GM19397 (cell line): ENCODE results near the gene PARP12.
"Not testable (repeated sequence)": the region's sequence is repeated elsewhere in the genome, so short reads cannot be mapped to it uniquely, and the experiment has no call there.

Experiments used
- ATAC-seq: cut with Tn5 transposase; IDR thresholded peaks from one replicate; pipeline ENCODE4 v1.9.1; 2021; ENCODE audit warnings: mild to moderate bottlenecking, moderate library complexity; ENCODE audit not compliant: unreplicated experiment

PARP12 gene, protein sequence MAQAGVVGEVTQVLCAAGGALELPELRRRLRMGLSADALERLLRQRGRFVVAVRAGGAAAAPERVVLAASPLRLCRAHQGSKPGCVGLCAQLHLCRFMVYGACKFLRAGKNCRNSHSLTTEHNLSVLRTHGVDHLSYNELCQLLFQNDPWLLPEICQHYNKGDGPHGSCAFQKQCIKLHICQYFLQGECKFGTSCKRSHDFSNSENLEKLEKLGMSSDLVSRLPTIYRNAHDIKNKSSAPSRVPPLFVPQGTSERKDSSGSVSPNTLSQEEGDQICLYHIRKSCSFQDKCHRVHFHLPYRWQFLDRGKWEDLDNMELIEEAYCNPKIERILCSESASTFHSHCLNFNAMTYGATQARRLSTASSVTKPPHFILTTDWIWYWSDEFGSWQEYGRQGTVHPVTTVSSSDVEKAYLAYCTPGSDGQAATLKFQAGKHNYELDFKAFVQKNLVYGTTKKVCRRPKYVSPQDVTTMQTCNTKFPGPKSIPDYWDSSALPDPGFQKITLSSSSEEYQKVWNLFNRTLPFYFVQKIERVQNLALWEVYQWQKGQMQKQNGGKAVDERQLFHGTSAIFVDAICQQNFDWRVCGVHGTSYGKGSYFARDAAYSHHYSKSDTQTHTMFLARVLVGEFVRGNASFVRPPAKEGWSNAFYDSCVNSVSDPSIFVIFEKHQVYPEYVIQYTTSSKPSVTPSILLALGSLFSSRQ

GRCh38 chr7:140062528-140063299 is at the start of gene PARP12:
PARP12 (minus strand) TSS chr7:140062951; CDS start chr7:140062847, 104 bp downstream.
- ATAC-seq = peak; percentile 94

DNA sequence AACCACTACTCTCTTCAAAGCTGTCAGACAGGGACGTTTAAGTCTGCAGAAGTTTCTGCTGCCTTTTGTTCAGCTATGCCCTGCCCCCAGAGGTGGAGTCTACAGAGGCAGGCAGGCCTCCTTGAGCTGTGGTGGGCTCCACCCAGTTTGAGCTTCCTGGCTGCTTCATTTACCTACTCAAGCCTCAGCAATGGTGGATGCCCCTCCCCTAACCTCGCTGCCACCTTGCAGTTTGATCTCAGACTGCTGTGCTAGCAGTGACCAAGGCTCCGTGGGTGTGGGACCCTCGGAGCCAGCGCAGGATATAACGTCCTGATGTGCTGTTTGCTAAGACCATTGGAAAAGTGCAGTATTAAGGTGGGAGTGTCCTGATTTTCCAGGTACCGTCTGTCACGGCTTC is 46.0 kb upstream of the PARP12 start:
- ATAC-seq = not testable (repeated sequence)

DNA sequence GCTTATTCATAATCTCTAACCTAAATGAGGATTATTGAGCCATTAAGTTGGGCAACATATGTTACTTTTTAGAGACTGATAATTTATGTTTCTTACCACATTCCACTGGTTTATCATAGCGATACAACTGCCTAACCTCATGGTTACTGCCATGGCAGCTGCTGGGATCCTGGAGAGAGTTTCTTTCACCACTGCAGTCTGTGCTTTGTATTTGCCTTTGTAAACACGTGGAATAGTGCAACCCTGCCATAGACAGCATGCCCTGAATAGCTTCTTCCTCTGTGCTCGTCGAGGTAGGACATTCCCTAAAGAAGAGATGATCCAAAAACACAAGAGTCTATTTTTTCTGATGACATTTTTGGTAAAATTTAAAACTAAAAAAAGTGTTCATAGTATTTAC is 33.7 kb upstream of the PARP12 start:
- ATAC-seq = no peak

DNA sequence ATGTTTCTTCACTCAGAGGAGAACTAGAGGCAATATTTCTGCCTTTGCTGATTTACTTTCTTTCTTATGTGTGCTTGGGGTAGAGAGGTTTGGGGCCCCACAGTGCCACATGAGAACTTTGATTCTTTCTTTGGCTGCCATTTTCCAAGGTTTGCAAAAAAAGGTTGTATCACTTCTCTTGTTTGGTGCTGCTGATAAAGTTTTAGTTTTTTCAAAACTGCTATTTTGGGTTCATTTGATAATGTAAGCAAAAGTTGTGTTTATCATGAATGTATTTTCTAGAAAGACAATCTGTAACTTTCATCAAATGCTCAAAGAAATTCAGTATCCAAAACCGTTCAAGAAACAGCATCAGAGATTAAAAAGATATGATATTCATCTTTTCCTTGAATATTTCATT is 30.6 kb upstream of the PARP12 start:
- ATAC-seq = no peak

DNA sequence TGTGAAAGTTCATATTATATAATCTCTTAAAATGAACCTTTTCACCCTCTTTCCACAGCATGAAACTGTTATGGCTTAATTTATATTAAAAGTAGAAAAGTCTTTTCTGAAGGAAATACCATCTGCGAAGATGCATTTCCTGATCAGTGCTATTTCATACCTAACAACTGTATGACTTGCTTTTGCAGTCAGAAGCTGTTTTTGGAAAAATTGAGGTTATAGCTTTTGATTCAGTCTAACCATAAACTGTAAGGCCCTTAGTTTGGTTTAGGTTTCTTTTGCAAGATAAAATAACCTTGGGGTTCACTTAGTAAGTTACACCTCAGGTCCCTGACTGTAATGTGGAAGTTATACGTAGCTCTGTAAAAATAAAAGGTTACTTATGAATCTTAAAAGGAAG is 22.7 kb upstream of the PARP12 start:
- no peak for ATAC-seq

- ATAC-seq = no peak
Observed at GRCh38 chr7:140084972-140085371, 22.2 kb upstream of the PARP12 start.

GRCh38 chr7:140084142-140084655 is 21.4 kb upstream of the PARP12 start:
- no peak for ATAC-seq

GRCh38 chr7:140082770-140083169 is 20.0 kb upstream of the PARP12 start:
- no peak for ATAC-seq

- no peak for ATAC-seq
Observed at GRCh38 chr7:140081774-140082425, 19.1 kb upstream of the PARP12 start.

DNA sequence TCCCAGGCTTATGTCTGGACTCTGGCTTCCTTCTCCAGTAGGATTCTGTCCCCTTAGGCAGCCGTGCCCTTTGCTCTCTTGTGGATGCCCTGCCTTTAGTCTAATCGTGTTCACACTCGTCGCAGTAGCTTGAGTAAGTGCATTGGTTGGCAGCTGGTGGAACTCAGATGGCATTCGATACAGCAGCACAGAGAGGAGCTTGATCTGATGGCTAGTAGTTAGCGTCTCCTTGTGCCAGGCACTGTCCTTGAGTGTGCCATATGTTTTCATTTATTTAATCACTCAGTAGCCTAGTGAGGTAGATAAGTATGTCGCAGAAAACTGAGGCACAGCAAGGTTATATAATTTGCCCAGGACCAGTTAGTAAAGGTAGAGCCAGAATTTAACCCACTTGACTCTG is 18.2 kb upstream of the PARP12 start:
- no peak for ATAC-seq

GRCh38 chr7:140079121-140079536 is 16.4 kb upstream of the PARP12 start:
- no peak for ATAC-seq

DNA sequence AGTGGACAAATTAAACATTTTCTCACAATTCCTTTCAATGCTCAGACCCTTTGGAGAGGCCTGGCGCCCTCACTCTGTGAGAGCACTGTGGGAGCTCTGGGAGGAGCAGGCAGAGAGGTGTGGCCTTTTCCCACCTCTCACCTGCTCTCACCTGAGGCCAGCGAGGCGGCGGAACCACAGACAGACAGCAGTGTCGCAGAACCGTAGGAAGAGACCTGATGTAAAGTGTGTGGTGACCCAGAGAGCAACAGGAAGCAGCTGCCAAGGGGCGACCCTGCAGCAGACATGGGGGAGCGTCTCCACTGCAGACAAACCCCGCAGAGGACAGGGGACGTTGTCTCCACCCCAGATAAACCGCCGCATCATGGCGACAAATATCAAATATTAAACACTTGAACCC is 15.6 kb upstream of the PARP12 start:
- ATAC-seq = no peak

GRCh38 chr7:140074780-140075179 is 12.0 kb upstream of the PARP12 start:
- no peak for ATAC-seq

- no peak for ATAC-seq
Observed at GRCh38 chr7:140070546-140070945, 7.8 kb upstream of the PARP12 start.

GRCh38 chr7:140069298-140069949 is 6.7 kb upstream of the PARP12 start:
- no peak for ATAC-seq

DNA sequence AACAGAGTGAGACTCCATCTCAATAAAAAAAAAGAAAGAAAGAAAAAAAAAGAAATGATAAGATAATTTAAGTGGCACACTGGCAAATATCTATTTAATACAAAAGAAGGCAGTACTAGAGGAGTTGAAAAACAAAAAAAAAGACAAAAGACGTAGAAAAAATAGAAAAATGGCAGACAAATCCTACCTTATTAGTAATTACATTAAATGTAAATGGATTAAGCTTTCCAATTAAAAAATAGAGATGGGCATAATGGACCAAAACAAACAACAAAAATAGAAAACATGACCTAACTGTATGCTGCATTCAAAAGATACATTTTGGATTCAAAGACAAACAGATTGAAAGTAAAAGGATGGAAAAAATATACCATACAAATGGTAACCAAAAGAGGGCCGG is 5.3 kb upstream of the PARP12 start:
- no peak for ATAC-seq

DNA sequence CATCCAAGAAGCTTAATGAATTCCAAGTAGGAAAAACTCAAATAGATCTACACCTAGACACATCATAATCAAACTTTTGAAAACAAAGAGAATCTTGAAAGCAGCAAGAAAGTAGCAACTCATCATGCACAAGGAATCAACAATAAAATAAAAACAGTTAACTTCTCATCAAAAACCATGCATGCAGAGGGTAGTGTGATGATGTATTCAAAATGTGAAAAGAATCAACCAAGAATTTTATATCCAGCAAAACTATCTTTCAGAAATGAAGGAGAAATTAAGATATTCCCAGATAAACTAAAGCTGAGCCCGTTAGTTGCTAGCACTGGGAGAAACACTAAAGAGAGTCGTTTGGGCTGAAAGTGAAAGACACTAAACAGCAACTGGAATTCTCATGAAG is 4.3 kb upstream of the PARP12 start:
- no peak for ATAC-seq

DNA sequence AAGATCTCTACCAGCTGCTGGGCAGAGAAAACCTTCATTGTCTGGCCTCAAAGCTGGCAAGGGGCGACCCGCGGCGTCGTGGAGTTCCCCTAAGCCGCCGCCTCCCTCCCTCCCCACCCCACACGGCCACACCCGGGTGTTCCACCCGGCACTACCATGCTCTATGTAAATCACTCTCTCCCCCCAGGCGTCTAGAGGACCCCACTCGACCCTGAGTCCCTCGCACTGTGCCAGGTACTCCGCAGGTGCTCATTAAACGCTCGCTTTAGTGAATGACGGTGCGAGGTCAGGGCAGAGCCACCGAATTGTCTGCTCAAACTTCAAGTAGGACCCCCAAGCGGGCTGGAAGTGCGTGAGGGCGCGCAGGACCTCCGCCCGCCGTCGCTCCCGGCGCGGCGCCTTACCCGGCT is 628 bp downstream of the PARP12 start:
- ATAC-seq = peak; percentile 44

GRCh38 chr7:140061607-140061930 is 1.2 kb downstream of the PARP12 start:
- no peak for ATAC-seq

GRCh38 chr7:140060788-140061606 is 1.8 kb downstream of the PARP12 start:
- no peak for ATAC-seq
